PFSK-1 (cell line): ENCODE results near the gene GEMIN5.

Experiments used
- FOXP2 ChIP-seq: optimal IDR thresholded peaks from 2 replicates; pipeline ENCODE3; 2011; ENCODE audit warnings: borderline replicate concordance, control low read depth, inconsistent platforms; ENCODE audit not compliant: insufficient read depth; ENCODE audit errors: extremely low read length, extremely low read depth
- POLR2AphosphoS5 ChIP-seq: IDR thresholded peaks from 2 replicates; pipeline ENCODE4 v1.6.1; 2012; ENCODE audit warnings: low read depth, mild to moderate bottlenecking, control low read depth, low read length, moderate library complexity
- REST ChIP-seq, 2 experiments: IDR thresholded peaks; 2 replicates each; pipeline versions ENCODE4 v1.6.1 to v1.8.0; 2011 to 2012; ENCODE audit warnings: low read depth in 2 of 2, low read length in 2 of 2, control low read depth in 1 of 2, inconsistent platforms in 1 of 2, mild to moderate bottlenecking in 1 of 2, moderate library complexity in 1 of 2; ENCODE audit not compliant: insufficient read depth in 1 of 2
- SIN3A ChIP-seq: IDR thresholded peaks from 2 replicates; pipeline ENCODE4 v1.6.1; 2012; ENCODE audit warnings: mild to moderate bottlenecking, low read length, moderate library complexity, borderline replicate concordance; ENCODE audit not compliant: insufficient read depth
- TAF1 ChIP-seq: IDR thresholded peaks from 2 replicates; pipeline ENCODE4 v1.6.1; 2012; ENCODE audit warnings: low read length, control low read depth, borderline replicate concordance; ENCODE audit not compliant: insufficient read depth

GEMIN5 gene

GRCh38 chr5:154885439-154885838 is 52.6 kb downstream of the GEMIN5 start:
- no peak for TF ChIP-seq FOXP2
- no peak for TF ChIP-seq REST (IDR thresholded peaks at IDR 0.05; ENCODE audit: insufficient read depth in 1 of 2, low read depth in 2 of 2, low read length in 2 of 2)
- TF ChIP-seq SIN3A: no peak
- TF ChIP-seq POLR2AphosphoS5: no peak
- no peak for TF ChIP-seq TAF1

GRCh38 chr5:154884424-154884823 is 53.6 kb downstream of the GEMIN5 start:
- TF ChIP-seq SIN3A (no peak), POLR2AphosphoS5 (no peak), TAF1 (no peak), FOXP2 (no peak), REST (IDR thresholded peaks at IDR 0.05; ENCODE audit: insufficient read depth in 1 of 2, low read depth in 2 of 2, low read length in 2 of 2) (no peak)

- TF ChIP-seq SIN3A (no peak), FOXP2 (no peak), POLR2AphosphoS5 (no peak), REST (IDR thresholded peaks at IDR 0.05; ENCODE audit: insufficient read depth in 1 of 2, low read depth in 2 of 2, low read length in 2 of 2) (no peak), TAF1 (no peak)
Observed at GRCh38 chr5:154881986-154882385, 56.0 kb downstream of the GEMIN5 start.

- TF ChIP-seq REST (IDR thresholded peaks at IDR 0.05; ENCODE audit: insufficient read depth in 1 of 2, low read depth in 2 of 2, low read length in 2 of 2) (no peak), TAF1 (no peak), SIN3A (no peak), POLR2AphosphoS5 (no peak), FOXP2 (no peak)
Observed at GRCh38 chr5:154878642-154879335, 59.2 kb downstream of the GEMIN5 start.
